OCI-LY7 (cell line): ENCODE measurements around the gene COL24A1. TPM values are rescaled to one million over a fixed set of nuclear protein-coding genes. Genes with fewer than 3 reads are reported as not detected.

ENCODE experiments used
- BruUV-seq: library from RNA; stranded (reverse); fragments of 400-500 nt; replicated peaks from 2 replicates; lab custom pipeline; 2021; lab: Mats Ljungman, UMichigan
- CTCF ChIA-PET: fragments of 300-600 bp; sonication (Branson Sonifier 250); formaldehyde crosslinking; loops from one replicate; lab custom pipeline; 2022; ENCODE audit warnings: antibody characterized with exemption; ENCODE audit not compliant: unreplicated experiment; lab: Charles Lee
- POLR2A ChIA-PET: fragments of 300-600 bp; sonication (Branson Sonifier 250); formaldehyde crosslinking; loops from one replicate; lab custom pipeline; 2022; ENCODE audit warnings: antibody characterized with exemption; lab: Charles Lee
- DNase-seq: peaks from one replicate; pipeline ENCODE4 v3.0.0-alpha.2; 2015; ENCODE audit warnings: low spot score
- H2AFZ ChIP-seq: fragments of 200-600 bp; sonication (generic), shearing (Covaris generic); 2 replicates; pipeline ENCODE4 v1.6.1; 2014; ENCODE audit warnings: mild to moderate bottlenecking, antibody characterized with exemption, low read length, moderate library complexity
- H3K27ac ChIP-seq: fragments of 200-600 bp; sonication (generic); 2 replicates; pipeline ENCODE4 v1.5.1; 2014; ENCODE audit warnings: mixed run types, low read depth, mild to moderate bottlenecking, moderate library complexity, low read length, inconsistent platforms; ENCODE audit not compliant: poor library complexity, severe bottlenecking
- H3K36me3 ChIP-seq: fragments of 200-600 bp; sonication (generic); 2 replicates; pipeline ENCODE4 v1.6.1; 2014; ENCODE audit warnings: mild to moderate bottlenecking, antibody characterized with exemption, low read length, moderate library complexity, mixed read lengths; ENCODE audit not compliant: insufficient read depth
- H3K4me1 ChIP-seq: fragments of 200-600 bp; sonication (generic); 2 replicates; pipeline ENCODE4 v1.5.1; 2014; ENCODE audit warnings: mild to moderate bottlenecking, low read length; ENCODE audit not compliant: insufficient read depth, poor library complexity, severe bottlenecking
- H3K4me2 ChIP-seq: fragments of 200-600 bp; sonication (generic); 2 replicates; pipeline ENCODE4 v1.6.1; 2014; ENCODE audit warnings: mild to moderate bottlenecking, low read length
- H3K4me3 ChIP-seq: fragments of 200-600 bp; sonication (generic); 2 replicates; pipeline ENCODE4 v1.5.1; 2014; ENCODE audit warnings: mild to moderate bottlenecking, low read depth, low read length; ENCODE audit not compliant: poor library complexity, severe bottlenecking
- H3K79me2 ChIP-seq: fragments of 200-600 bp; sonication (generic); 2 replicates; pipeline ENCODE4 v1.6.1; 2016; ENCODE audit warnings: low read depth, mild to moderate bottlenecking, low read length, moderate library complexity, mixed read lengths; ENCODE audit not compliant: insufficient read depth
- H3K9me2 ChIP-seq: fragments of 200-600 bp; sonication (generic); 2 replicates; pipeline ENCODE4 v1.6.1; 2016; ENCODE audit warnings: mild to moderate bottlenecking, low read length, mixed read lengths; ENCODE audit not compliant: insufficient read depth
- H3K9me3 ChIP-seq: fragments of 200-600 bp; sonication (generic); 2 replicates; pipeline ENCODE4 v1.6.1; 2014; ENCODE audit warnings: mild to moderate bottlenecking, mixed run types, low read length, mixed read lengths
- H4K20me1 ChIP-seq: fragments of 200-600 bp; sonication (generic); 2 replicates; pipeline ENCODE4 v1.6.1; 2014; ENCODE audit warnings: mild to moderate bottlenecking, antibody characterized with exemption, low read length, moderate library complexity, mixed read lengths; ENCODE audit not compliant: insufficient read depth
- CTCF ChIP-seq: fragments of 200-600 bp; sonication (generic); conservative IDR thresholded peaks from 2 replicates; pipeline ENCODE4 v1.5.1; 2014; ENCODE audit warnings: mild to moderate bottlenecking, antibody characterized with exemption, low read length, moderate library complexity, mixed read lengths
- EZH2phosphoT487 ChIP-seq: fragments of 200-600 bp; sonication (generic); IDR thresholded peaks from 2 replicates; pipeline ENCODE4 v1.6.1; 2018; ENCODE audit warnings: low read depth, borderline replicate concordance, mild to moderate bottlenecking, mixed run types, antibody characterized with exemption, low read length, moderate library complexity, mixed read lengths
- intact Hi-C: fragments of 100-400 bp; cut with micrococcal nuclease; formaldehyde crosslinking; loops from one replicate; pipeline ENCODE4 v1.10.0; 2022; ENCODE audit not compliant: unreplicated experiment
- total RNA-seq, 2 experiments: library from RNA; depleted of rRNA in 1 of 2; stranded (reverse); fragments of >200 nt in 1 of 2; shearing (Covaris generic) in 1 of 2; gene quantifications; 2 replicates each; pipeline ENCODE4 v1.2.3, GENCODE V29; 2014 to 2022

Gene COL24A1
- total RNA-seq, 2 experiments from 2014 or later: 0.06 to 0.23 TPM

DNA sequence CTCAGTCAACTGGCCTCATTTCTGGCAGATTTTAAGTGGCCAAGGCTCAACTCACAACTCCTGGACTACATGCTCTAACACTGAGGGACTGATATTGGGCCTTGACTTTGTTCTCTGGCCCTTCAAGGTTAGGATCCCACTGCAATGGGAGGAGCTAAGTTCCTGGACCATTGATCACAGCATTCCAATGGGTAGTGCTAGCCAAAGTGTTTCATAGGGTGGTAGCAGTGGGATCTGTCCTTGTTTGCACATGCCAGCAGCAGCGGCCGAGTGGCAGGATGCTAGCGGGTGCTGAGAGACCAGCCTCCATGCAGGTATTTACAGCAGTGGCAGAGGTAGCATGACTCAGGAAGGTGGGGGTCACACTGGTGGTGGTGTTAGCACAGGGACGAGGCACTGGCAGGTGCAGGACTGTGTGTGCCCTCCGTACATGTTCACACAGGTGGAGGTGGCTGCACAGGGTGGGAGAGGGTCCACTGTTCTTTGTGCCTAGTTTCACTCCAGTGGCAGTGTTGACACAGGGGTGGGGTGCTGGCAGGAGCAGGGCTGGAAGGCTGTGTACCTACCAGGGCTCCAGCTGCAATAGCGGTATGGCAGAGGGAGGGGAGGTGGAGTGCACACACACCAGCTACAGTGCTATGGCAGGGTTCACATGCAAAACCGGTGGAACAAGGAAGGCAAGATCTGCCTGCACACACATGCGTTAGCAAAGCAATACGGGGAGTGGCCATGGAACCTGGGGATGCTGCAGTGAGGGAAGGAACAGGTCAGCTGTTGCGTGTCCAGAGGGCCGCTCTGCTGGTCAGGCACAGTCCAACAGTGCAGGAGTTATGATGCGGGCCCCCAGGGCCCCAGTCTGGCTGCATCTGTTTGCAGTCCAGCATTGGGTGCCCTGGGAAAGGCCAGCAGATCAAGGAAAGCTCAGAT is 51.7 kb downstream of the COL24A1 start:
- Histone ChIP-seq H3K9me3 (no peaks in the 10 kb centered on the region), H4K20me1 (no peaks in the 10 kb centered on the region), H3K4me1 (no peaks in the 10 kb centered on the region), H3K27ac (no peak overlapping the region), H3K4me2 (no peak overlapping the region), H2AFZ (no peak overlapping the region), H3K79me2 (no peaks in the 10 kb centered on the region), H3K9me2 (no peaks in the 10 kb centered on the region), H3K4me3 (no peak overlapping the region), H3K36me3 (no peaks in the 10 kb centered on the region)
- DNase-seq: no peak
- CTCF ChIA-PET: no interaction called here
- TF ChIP-seq CTCF (no peak), EZH2phosphoT487 (no peak)
- POLR2A ChIA-PET: no interaction called here
- no TSS peak for BruUV-seq
- intact Hi-C loops: no loop called here

DNA sequence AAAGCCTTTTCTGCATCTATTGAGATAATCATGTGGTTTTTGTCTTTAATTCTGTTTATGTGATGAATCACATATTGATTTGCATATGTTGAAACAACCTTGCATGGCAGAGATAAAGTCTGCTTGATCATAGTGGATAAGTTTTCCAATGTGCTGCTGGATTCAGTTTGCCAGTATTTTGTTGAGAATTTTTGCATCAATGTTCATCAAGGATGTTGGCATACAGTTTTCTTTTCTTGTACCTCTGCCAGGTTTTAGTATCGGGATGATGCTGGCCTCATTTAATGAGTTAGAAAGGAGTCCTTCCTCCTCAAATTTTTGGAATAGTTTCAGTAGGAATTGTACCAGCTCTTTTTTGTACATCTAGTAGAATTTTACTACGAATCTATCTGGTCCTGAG is 55.0 kb downstream of the COL24A1 start:
- no peak overlapping the region for H3K27ac ChIP-seq

More for the DNA sequence above, 55.0 kb downstream of the COL24A1 start:
- BruUV-seq: no TSS peak
- ChIA-PET CTCF (no interaction called here), POLR2A (no interaction called here)
- Histone ChIP-seq H3K4me1 (no peaks in the 10 kb centered on the region), H3K9me2 (no peaks in the 10 kb centered on the region), H4K20me1 (no peaks in the 10 kb centered on the region), H3K36me3 (no peaks in the 10 kb centered on the region), H3K4me3 (no peak overlapping the region), H3K79me2 (no peaks in the 10 kb centered on the region), H3K4me2 (no peak overlapping the region), H2AFZ (no peak overlapping the region), H3K9me3 (no peaks in the 10 kb centered on the region)
- no peak for TF ChIP-seq EZH2phosphoT487
- no peak for TF ChIP-seq CTCF
- intact Hi-C loops: no loop called here
- DNase-seq: no peak
